A549 (cell line): ENCODE measurements around the gene TMPO. TPM values are rescaled to one million over a fixed set of nuclear protein-coding genes. Genes with fewer than 3 reads are reported as not detected.

ENCODE experiments used
- ATAC-seq, 2 experiments: fragments of 200-7000 bp in 1 of 2; fragments of >200 bp in 1 of 2; cut with Nextera tagmentation in 1 of 2; cut with Tn5 transposase in 1 of 2; 3 replicates each; pipeline versions ENCODE4 v1.8.0 to v1.9.1; 2018 to 2020; ENCODE audit warnings: mild to moderate bottlenecking in 1 of 2, moderate library complexity in 1 of 2
- CTCF ChIA-PET: fragments of 300-600 bp; sonication (Branson Sonifier 250); formaldehyde crosslinking; extraction: SDS; loops from one replicate; lab custom pipeline; 2021; ENCODE audit warnings: antibody characterized with exemption, inconsistent platforms; lab: Yijun Ruan, JAX
- POLR2A ChIA-PET: fragments of 350-600 bp; formaldehyde crosslinking; extraction: SDS; loops from one replicate; lab custom pipeline; 2021; ENCODE audit warnings: antibody characterized with exemption, inconsistent platforms; lab: Yijun Ruan, JAX
- DNase-seq, 2 experiments: peaks; one replicate each; pipeline versions ENCODE4 v3.0.0 to v3.0.0-alpha.2; 2011 to 2016; ENCODE audit warnings: low read depth in 1 of 2, low spot score in 1 of 2
- FAIRE-seq: peaks from 2 replicates; lab custom pipeline; 2011; peaks lifted over from hg19 to GRCh38; lab: Jason Lieb, UNC
- H3K27ac ChIP-seq, 2 experiments: fragments of >200 bp; sonication (Bioruptor Twin); formaldehyde crosslinking; 3 replicates each; pipeline ENCODE4 v1.5.1; 2016 to 2017
- H3K4me1 ChIP-seq: fragments of >200 bp; sonication (Bioruptor Twin); formaldehyde crosslinking; 3 replicates; pipeline ENCODE4 v1.6.1; 2016
- H3K4me2 ChIP-seq: fragments of >200 bp; sonication (Bioruptor Twin); formaldehyde crosslinking; 3 replicates; pipeline ENCODE4 v1.6.1; 2016
- H3K4me3 ChIP-seq: fragments of >200 bp; sonication (Bioruptor Twin); formaldehyde crosslinking; 3 replicates; pipeline ENCODE4 v1.5.1; 2016
- H3K9me3 ChIP-seq: fragments of >200 bp; sonication (Bioruptor Twin); formaldehyde crosslinking; 3 replicates; pipeline ENCODE4 v1.6.1; 2016
- BCL3 ChIP-seq: fragments of >200 bp; sonication (Bioruptor Twin); formaldehyde crosslinking; IDR thresholded peaks from 3 replicates; pipeline ENCODE4 v1.6.1; 2016
- CBX8 ChIP-seq: fragments of 200-600 bp; sonication (generic); IDR thresholded peaks from 2 replicates; pipeline ENCODE4 v1.6.1; 2016
- FOSB ChIP-seq: fragments of 250-450 bp; sonication (Bioruptor Pico); IDR thresholded peaks from 2 replicates; pipeline ENCODE4 v1.5.0; 2020; ENCODE audit warnings: mild to moderate bottlenecking, moderate library complexity
- FOSL2 ChIP-seq, 2 experiments: fragments of 450-650 bp in 1 of 2; fragments of >200 bp in 1 of 2; sonication (Bioruptor Twin) in 1 of 2; formaldehyde crosslinking; IDR thresholded peaks; 2 replicates each; pipeline versions ENCODE4 v1.5.0 to v1.6.1; 2016 to 2020; ENCODE audit warnings: mild to moderate bottlenecking in 1 of 2, moderate library complexity in 1 of 2
- GATA3 ChIP-seq: IDR thresholded peaks from 2 replicates; pipeline ENCODE4 v1.6.1; 2012; ENCODE audit warnings: borderline replicate concordance
- JUN ChIP-seq, 2 experiments: fragments of >200 bp; sonication (Bioruptor Twin); formaldehyde crosslinking; IDR thresholded peaks; 2 replicates in 1 of 2; 3 replicates in 1 of 2; pipeline ENCODE4 v1.6.1; 2016 to 2017
- JUNB ChIP-seq: fragments of >200 bp; sonication (Bioruptor Twin); formaldehyde crosslinking; IDR thresholded peaks from 2 replicates; pipeline ENCODE4 v1.6.1; 2016
- KDM5A ChIP-seq: fragments of 200-600 bp; sonication (generic); IDR thresholded peaks from 2 replicates; pipeline ENCODE4 v1.6.1; 2016; ENCODE audit warnings: antibody characterized with exemption, mild to moderate bottlenecking
- POLR2A ChIP-seq: IDR thresholded peaks from 2 replicates; pipeline ENCODE4 v1.6.1; 2012; ENCODE audit warnings: mild to moderate bottlenecking, low read length
- REST ChIP-seq: fragments of 200-600 bp; sonication (generic); IDR thresholded peaks from 2 replicates; pipeline ENCODE4 v1.6.1; 2016; ENCODE audit warnings: antibody characterized with exemption, mild to moderate bottlenecking, moderate library complexity
- RNF2 ChIP-seq: fragments of 200-600 bp; sonication (generic); IDR thresholded peaks from 2 replicates; pipeline ENCODE4 v1.6.1; 2016; ENCODE audit warnings: low read depth, mild to moderate bottlenecking, antibody characterized with exemption, moderate library complexity, borderline replicate concordance
- SMC3 ChIP-seq: fragments of >200 bp; sonication (Bioruptor Twin); formaldehyde crosslinking; IDR thresholded peaks from 3 replicates; pipeline ENCODE4 v1.6.1; 2018; ENCODE audit warnings: inconsistent platforms
- WGBS: methylation state at CpG from one replicate; pipeline ENCODE4 v1.1.6; 2017; ENCODE audit errors: missing lambda C conversion rate; 5-methylcytosine and 5-hydroxymethylcytosine counted together
- polyA minus RNA-seq: library from RNA; depleted of rRNA, polyadenylated mRNA; stranded (reverse); fragments of >200 nt; gene quantifications from 2 replicates; pipeline ENCODE4 v1.2.3, GENCODE V29; 2011; rRNA and poly(A)+ RNA removed
- polyA plus RNA-seq, 4 experiments: library from polyadenylated mRNA; depleted of rRNA in 3 of 4; stranded (reverse); fragments of >200 nt; fragmentation: RNase III in 1 of 4; extraction: RNeasy Plus Mini Kit Qiagen cat#74134 plus additional on column Dnase treatment in 1 of 4; gene quantifications; 2 replicates in 3 of 4; 3 replicates in 1 of 4; pipeline ENCODE4 v1.2.3, GENCODE V29; 2011 to 2017
- TF ChIP-seq, protein P1 (sequence below): IDR thresholded peaks from 2 replicates; pipeline ENCODE4 v1.6.1; 2012
- TF ChIP-seq, protein P2 (sequence below): IDR thresholded peaks from 2 replicates; pipeline ENCODE4 v1.6.1; 2012; ENCODE audit warnings: low read depth, borderline replicate concordance

TMPO gene
- polyA plus RNA-seq (2011; rRNA removed), result 127 and 169 TPM in 2 replicates
- 38.1 and 45.3 TPM in 2 replicates for polyA plus RNA-seq (2012; cell fraction: cytosol; rRNA removed)
- polyA plus RNA-seq (2012; cell fraction: nucleus; rRNA removed), result 40.6 and 44.4 TPM in 2 replicates
- polyA plus RNA-seq (2017; fragmentation: RNase III; extraction: RNeasy Plus Mini Kit Qiagen cat#74134 plus additional on column Dnase treatment), result 88.9 to 101 TPM (median 100 TPM) in 3 replicates
- 46.6 and 57.9 TPM in 2 replicates for polyA minus RNA-seq

GRCh38 chr12:98515287-98516110 is at the start of gene TMPO:
Gene TMPO, plus strand, starts transcription at chr12:98515590. Its CDS starts 278 bp downstream, at chr12:98515868.
- peak; percentile 91 to 95 for DNase-seq
- peak; percentile 94 for ATAC-seq
- peaks cover 32% of the 10 kb centered on the region; the same call in 2 of the 3 replicates for H3K4me1 ChIP-seq
- CTCF ChIA-PET, result interaction anchor here (0.5 to 6.4 kb wide), 26 partner anchors 9 to 447 kb away, joined by 3 to 61 read pairs (median 6); no protein-coding TSS in a partner anchor
- POLR2A ChIA-PET, result interaction anchor here (0.6 to 3.2 kb wide), 7 partner anchors 9 to 164 kb away, joined by 3 to 12 read pairs (median 5); no protein-coding TSS in a partner anchor
- WGBS, result 1% methylated on average over 60 of the region's 88 CpGs
- peak within 1 kb of the TSS; percentile 94 to 97 for H3K27ac ChIP-seq
- no peak for FAIRE-seq
- peak; percentile 55 to 63 for TF ChIP-seq JUN (IDR thresholded peaks at IDR 0.05)
- TF ChIP-seq, protein P1, sequence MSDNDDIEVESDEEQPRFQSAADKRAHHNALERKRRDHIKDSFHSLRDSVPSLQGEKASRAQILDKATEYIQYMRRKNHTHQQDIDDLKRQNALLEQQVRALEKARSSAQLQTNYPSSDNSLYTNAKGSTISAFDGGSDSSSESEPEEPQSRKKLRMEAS, result peak; percentile 87
- TF ChIP-seq POLR2A, result peak; percentile 72
- TF ChIP-seq CBX8, result no peak
- TF ChIP-seq, protein P2, sequence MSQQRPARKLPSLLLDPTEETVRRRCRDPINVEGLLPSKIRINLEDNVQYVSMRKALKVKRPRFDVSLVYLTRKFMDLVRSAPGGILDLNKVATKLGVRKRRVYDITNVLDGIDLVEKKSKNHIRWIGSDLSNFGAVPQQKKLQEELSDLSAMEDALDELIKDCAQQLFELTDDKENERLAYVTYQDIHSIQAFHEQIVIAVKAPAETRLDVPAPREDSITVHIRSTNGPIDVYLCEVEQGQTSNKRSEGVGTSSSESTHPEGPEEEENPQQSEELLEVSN, result peak; percentile 77
- peak; percentile 32; the same call in 1 of the 2 replicates for TF ChIP-seq FOSB (CRISPR knock-in tag)
- TF ChIP-seq KDM5A, result peak; percentile 49; the same call in 1 of the 2 replicates
- TF ChIP-seq REST, result peak; percentile 48; the same call in 1 of the 2 replicates
- peak; percentile 86 for TF ChIP-seq BCL3
- no peak for TF ChIP-seq SMC3
- peak; percentile 33; the same call in 1 of the 2 replicates for TF ChIP-seq GATA3
- TF ChIP-seq JUNB, result no peak
- H3K9me3 ChIP-seq, result no peaks in the 10 kb centered on the region
- peak within 1 kb of the TSS; percentile 89 for H3K4me2 ChIP-seq
- H3K4me3 ChIP-seq, result peak within 1 kb of the TSS; percentile 78

GRCh38 chr12:98465950-98466602 is 49.3 kb upstream of the TMPO start:
- CTCF ChIA-PET, result interaction anchor here (1.1 to 1.4 kb wide), 2 partner anchors 25 to 37 kb away, joined by 3 read pairs; no protein-coding TSS in a partner anchor

More at GRCh38 chr12:98465950-98466602, 49.3 kb upstream of the TMPO start:
- FAIRE-seq (no peak), DNase-seq (no peak), ATAC-seq (no peak)
- TF ChIP-seq FOSL2 (IDR thresholded peaks at IDR 0.05) (no peak), FOSL2 (CRISPR knock-in tag; IDR thresholded peaks at IDR 0.05) (peak; percentile 68), JUNB (no peak), RNF2 (no peak)
- peaks cover 25% of the 10 kb centered on the region; the same call in 2 of the 3 replicates for H3K4me1 ChIP-seq
- no peak overlapping the region for H3K4me3 ChIP-seq
- POLR2A ChIA-PET, result no interaction called here
- no peaks in the 10 kb centered on the region for H3K9me3 ChIP-seq
- peak overlapping the region in 1 of 2 experiments; percentile 2; a peak in 1 of 6 replicates for H3K27ac ChIP-seq
- WGBS, result 87% methylated on average over 2 of the region's 2 CpGs
- H3K4me2 ChIP-seq, result 0 out of 3 replicates have a peak overlapping the region, but pooled peaks have one; percentile 4
